SK-N-SH (cell line): ENCODE results near the gene GNG11. TPM values are rescaled to one million over a fixed set of nuclear protein-coding genes. Genes with fewer than 3 reads are reported as not detected.

Source experiments
- CTCF ChIA-PET: fragments of 300-600, 350-600 bp; formaldehyde crosslinking; extraction: SDS; loops from one replicate; lab custom pipeline; 2021; lab: Yijun Ruan, JAX
- POLR2A ChIA-PET: fragments of 350-600 bp; sonication (Branson Sonifier 250); formaldehyde crosslinking; extraction: SDS; loops from one replicate; lab custom pipeline; 2020; ENCODE audit warnings: antibody characterized with exemption, inconsistent platforms; lab: Yijun Ruan, JAX
- DNase-seq: peaks from one replicate; pipeline ENCODE4 v3.0.0; 2012
- H2AFZ ChIP-seq: fragments of 200-600 bp; sonication (generic); 2 replicates; pipeline ENCODE4 v1.8.1; 2016; ENCODE audit warnings: antibody characterized with exemption, mild to moderate bottlenecking, low read depth
- H3F3A ChIP-seq: fragments of 200-600 bp; sonication (generic); replicated peaks from 2 replicates; pipeline ENCODE3; 2016; ENCODE audit warnings: antibody characterized with exemption, mild to moderate bottlenecking; ENCODE audit not compliant: insufficient read depth
- H3K27ac ChIP-seq, 2 experiments: fragments of 200-500 bp in 1 of 2; fragments of 200-600 bp in 1 of 2; sonication (Bioruptor generic) in 1 of 2; sonication (generic), shearing (Covaris generic) in 1 of 2; 2 replicates each; pipeline versions ENCODE4 v1.5.1 to v1.6.1; 2014 to 2016; ENCODE audit warnings: low read depth in 2 of 2, inconsistent platforms in 1 of 2, low read length in 1 of 2, mild to moderate bottlenecking in 1 of 2, mixed read lengths in 1 of 2
- H3K27me3 ChIP-seq: fragments of 200-600 bp; sonication (generic), shearing (Covaris generic); 2 replicates; pipeline ENCODE4 v1.6.1; 2016; ENCODE audit warnings: mixed run types; ENCODE audit not compliant: insufficient read depth
- H3K36me3 ChIP-seq, 2 experiments: fragments of 200-500 bp in 1 of 2; fragments of 200-600 bp in 1 of 2; sonication (Bioruptor generic) in 1 of 2; sonication (generic) in 1 of 2; replicated peaks in 1 of 2; 2 replicates each; pipeline versions ENCODE3 to v1.5.1; 2014 to 2016; ENCODE audit warnings: low read length in 1 of 2, mild to moderate bottlenecking in 1 of 2; ENCODE audit not compliant: insufficient read depth in 2 of 2, control insufficient read depth in 1 of 2
- H3K4me1 ChIP-seq, 2 experiments: fragments of 200-500 bp in 1 of 2; fragments of 200-600 bp in 1 of 2; sonication (Bioruptor generic) in 1 of 2; sonication (generic), shearing (Covaris generic) in 1 of 2; 2 replicates each; pipeline versions ENCODE4 v1.5.1 to v1.6.1; 2014 to 2016; ENCODE audit warnings: low read depth in 1 of 2, low read length in 1 of 2, mixed run types in 1 of 2; ENCODE audit not compliant: insufficient read depth in 2 of 2, control insufficient read depth in 1 of 2
- H3K4me2 ChIP-seq: fragments of 200-600 bp; sonication (generic), shearing (Covaris generic); 2 replicates; pipeline ENCODE4 v1.6.1; 2017; ENCODE audit warnings: mixed run types
- H3K4me3 ChIP-seq, 2 experiments: fragments of 200-500 bp in 1 of 2; fragments of 200-600 bp in 1 of 2; sonication (Bioruptor generic) in 1 of 2; sonication (generic), shearing (Covaris generic) in 1 of 2; 2 replicates each; pipeline versions ENCODE4 v1.5.1 to v1.8.1; 2014 to 2016; ENCODE audit warnings: low read depth in 2 of 2, inconsistent platforms in 1 of 2, low read length in 1 of 2, mild to moderate bottlenecking in 1 of 2, mixed read lengths in 1 of 2, moderate library complexity in 1 of 2
- H3K79me2 ChIP-seq: fragments of 200-600 bp; sonication (generic); 2 replicates; pipeline ENCODE4 v1.8.1; 2017; ENCODE audit warnings: mild to moderate bottlenecking; ENCODE audit not compliant: insufficient read depth
- H3K9ac ChIP-seq: fragments of 200-600 bp; sonication (generic); 2 replicates; pipeline ENCODE4 v1.6.1; 2017; ENCODE audit warnings: mixed run types
- H3K9me2 ChIP-seq: fragments of 200-600 bp; sonication (generic); 2 replicates; pipeline ENCODE4 v1.6.1; 2017; ENCODE audit warnings: mixed run types
- H3K9me3 ChIP-seq: fragments of 200-600 bp; sonication (generic); 2 replicates; pipeline ENCODE4 v1.6.1; 2017; ENCODE audit warnings: mixed run types, mild to moderate bottlenecking, moderate library complexity
- H4K20me1 ChIP-seq: fragments of 200-600 bp; sonication (generic); 2 replicates; pipeline ENCODE4 v1.6.1; 2017; ENCODE audit warnings: mild to moderate bottlenecking, mixed run types; ENCODE audit not compliant: insufficient read depth
- ELF1 ChIP-seq: IDR thresholded peaks from 2 replicates; pipeline ENCODE4 v1.4.0; 2012
- EZH2phosphoT487 ChIP-seq: fragments of 200-600 bp; sonication (generic); IDR thresholded peaks from 2 replicates; pipeline ENCODE4 v1.6.1; 2017; ENCODE audit warnings: low read depth, mixed run types, mild to moderate bottlenecking, antibody characterized with exemption, moderate library complexity, borderline replicate concordance
- GABPA ChIP-seq: IDR thresholded peaks from 2 replicates; pipeline ENCODE4 v1.4.0; 2012; ENCODE audit warnings: low read depth, mild to moderate bottlenecking
- GATA2 ChIP-seq: sonication (generic); formaldehyde crosslinking; IDR thresholded peaks from 2 replicates; pipeline ENCODE4 v1.5.0; 2020; ENCODE audit warnings: mild to moderate bottlenecking, missing genetic modification reagents
- MEF2A ChIP-seq: IDR thresholded peaks from 2 replicates; pipeline ENCODE4 v1.4.0; 2012; ENCODE audit warnings: low read depth, borderline replicate concordance
- MXI1 ChIP-seq: IDR thresholded peaks from 2 replicates; pipeline ENCODE4 v1.6.1; 2012; ENCODE audit warnings: mild to moderate bottlenecking, low read depth, low read length, improper control_type of control experiment
- NFIC ChIP-seq: IDR thresholded peaks from 2 replicates; pipeline ENCODE4 v1.4.0; 2012; ENCODE audit warnings: borderline replicate concordance
- NRF1 ChIP-seq: IDR thresholded peaks from 2 replicates; pipeline ENCODE4 v1.6.1; 2012; ENCODE audit warnings: low read depth, mild to moderate bottlenecking, low read length
- POLR2AphosphoS5 ChIP-seq: IDR thresholded peaks from 2 replicates; pipeline ENCODE4 v1.6.1; 2012; ENCODE audit warnings: low read depth, low read length
- RXRA ChIP-seq: IDR thresholded peaks from 2 replicates; pipeline ENCODE4 v1.4.0; 2012; ENCODE audit warnings: low read depth, mild to moderate bottlenecking, borderline replicate concordance
- TCF12 ChIP-seq: IDR thresholded peaks from 2 replicates; pipeline ENCODE4 v1.4.0; 2012
- TEAD4 ChIP-seq: IDR thresholded peaks from 2 replicates; pipeline ENCODE4 v1.4.0; 2012; ENCODE audit warnings: mild to moderate bottlenecking, borderline replicate concordance; ENCODE audit not compliant: insufficient read depth
- whole genome bisulfite sequencing: methylation state at CpG from one replicate; pipeline ENCODE4 v1.1.6; 2017; ENCODE audit warnings: low lambda C conversion rate; 5-methylcytosine and 5-hydroxymethylcytosine counted together
- polyA plus RNA-seq, 3 experiments: library from polyadenylated mRNA; depleted of rRNA; stranded (reverse); fragments of >200 nt; gene quantifications; 2 replicates each; pipeline ENCODE4 v1.2.3, GENCODE V29; 2012
- TF ChIP-seq, protein P1 (sequence below): IDR thresholded peaks from 2 replicates; pipeline ENCODE4 v1.4.0; 2012; ENCODE audit warnings: low read depth, borderline replicate concordance
- TF ChIP-seq, protein P2 (sequence below): IDR thresholded peaks from 2 replicates; pipeline ENCODE4 v1.4.0; 2012; ENCODE audit warnings: low read depth, borderline replicate concordance
- TF ChIP-seq, protein P3 (sequence below): IDR thresholded peaks from 2 replicates; pipeline ENCODE4 v1.6.1; 2012; ENCODE audit warnings: mild to moderate bottlenecking, low read depth, low read length, moderate library complexity

Gene GNG11
- polyA plus RNA-seq, 1 of the 3 experiments (the other 2 are of a cell fraction), result 11.5 TPM

DNA sequence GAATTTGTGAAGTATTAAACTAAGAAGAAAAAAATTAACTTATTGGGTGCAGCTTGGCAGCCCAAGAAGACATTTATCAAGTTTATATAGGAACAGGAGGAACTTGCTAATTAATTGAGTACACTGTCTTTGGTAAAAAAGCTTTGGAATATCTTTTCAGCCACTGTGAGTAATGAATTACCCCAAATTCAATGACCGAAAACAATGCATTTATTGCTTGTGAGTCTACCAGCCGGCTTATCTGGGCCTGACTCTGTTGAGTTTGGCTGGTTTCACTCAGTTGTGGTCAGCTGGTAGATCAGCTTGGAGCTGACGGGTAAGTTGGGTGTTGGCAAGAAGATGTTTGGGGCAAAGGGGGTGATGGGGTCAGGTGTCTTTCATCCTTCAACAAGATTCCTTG is 11.6 kb downstream of the GNG11 start:
- peaks cover 4% of the 10 kb centered on the region for H3F3A ChIP-seq
- H3K9me3 ChIP-seq, result no peaks in the 10 kb centered on the region
- no peak for DNase-seq
- no peaks in the 10 kb centered on the region for H3K36me3 ChIP-seq
- no peaks in the 10 kb centered on the region for H3K79me2 ChIP-seq
- CTCF ChIA-PET, result interaction anchor here (0.7 kb wide), 1 partner anchor 154 kb away, joined by 3 read pairs; no protein-coding TSS in a partner anchor
- no peak overlapping the region for H2AFZ ChIP-seq
- no peak overlapping the region for H3K4me2 ChIP-seq
- no peaks in the 10 kb centered on the region for H4K20me1 ChIP-seq
- no peak overlapping the region for H3K27ac ChIP-seq
- H3K9ac ChIP-seq, result no peak overlapping the region
- TF ChIP-seq MEF2A (no peak), TEAD4 (no peak), TCF12 (no peak), NFIC (no peak), RXRA (no peak), GATA2 (CRISPR knock-in tag) (no peak), NRF1 (no peak), POLR2AphosphoS5 (no peak), EZH2phosphoT487 (no peak), GABPA (no peak), ELF1 (no peak), MXI1 (no peak)
- TF ChIP-seq, protein P1, sequence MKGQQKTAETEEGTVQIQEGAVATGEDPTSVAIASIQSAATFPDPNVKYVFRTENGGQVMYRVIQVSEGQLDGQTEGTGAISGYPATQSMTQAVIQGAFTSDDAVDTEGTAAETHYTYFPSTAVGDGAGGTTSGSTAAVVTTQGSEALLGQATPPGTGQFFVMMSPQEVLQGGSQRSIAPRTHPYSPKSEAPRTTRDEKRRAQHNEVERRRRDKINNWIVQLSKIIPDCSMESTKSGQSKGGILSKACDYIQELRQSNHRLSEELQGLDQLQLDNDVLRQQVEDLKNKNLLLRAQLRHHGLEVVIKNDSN, result no peak
- TF ChIP-seq, protein P2, sequence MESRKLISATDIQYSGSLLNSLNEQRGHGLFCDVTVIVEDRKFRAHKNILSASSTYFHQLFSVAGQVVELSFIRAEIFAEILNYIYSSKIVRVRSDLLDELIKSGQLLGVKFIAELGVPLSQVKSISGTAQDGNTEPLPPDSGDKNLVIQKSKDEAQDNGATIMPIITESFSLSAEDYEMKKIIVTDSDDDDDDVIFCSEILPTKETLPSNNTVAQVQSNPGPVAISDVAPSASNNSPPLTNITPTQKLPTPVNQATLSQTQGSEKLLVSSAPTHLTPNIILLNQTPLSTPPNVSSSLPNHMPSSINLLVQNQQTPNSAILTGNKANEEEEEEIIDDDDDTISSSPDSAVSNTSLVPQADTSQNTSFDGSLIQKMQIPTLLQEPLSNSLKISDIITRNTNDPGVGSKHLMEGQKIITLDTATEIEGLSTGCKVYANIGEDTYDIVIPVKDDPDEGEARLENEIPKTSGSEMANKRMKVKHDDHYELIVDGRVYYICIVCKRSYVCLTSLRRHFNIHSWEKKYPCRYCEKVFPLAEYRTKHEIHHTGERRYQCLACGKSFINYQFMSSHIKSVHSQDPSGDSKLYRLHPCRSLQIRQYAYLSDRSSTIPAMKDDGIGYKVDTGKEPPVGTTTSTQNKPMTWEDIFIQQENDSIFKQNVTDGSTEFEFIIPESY, result no peak
- TF ChIP-seq, protein P3, sequence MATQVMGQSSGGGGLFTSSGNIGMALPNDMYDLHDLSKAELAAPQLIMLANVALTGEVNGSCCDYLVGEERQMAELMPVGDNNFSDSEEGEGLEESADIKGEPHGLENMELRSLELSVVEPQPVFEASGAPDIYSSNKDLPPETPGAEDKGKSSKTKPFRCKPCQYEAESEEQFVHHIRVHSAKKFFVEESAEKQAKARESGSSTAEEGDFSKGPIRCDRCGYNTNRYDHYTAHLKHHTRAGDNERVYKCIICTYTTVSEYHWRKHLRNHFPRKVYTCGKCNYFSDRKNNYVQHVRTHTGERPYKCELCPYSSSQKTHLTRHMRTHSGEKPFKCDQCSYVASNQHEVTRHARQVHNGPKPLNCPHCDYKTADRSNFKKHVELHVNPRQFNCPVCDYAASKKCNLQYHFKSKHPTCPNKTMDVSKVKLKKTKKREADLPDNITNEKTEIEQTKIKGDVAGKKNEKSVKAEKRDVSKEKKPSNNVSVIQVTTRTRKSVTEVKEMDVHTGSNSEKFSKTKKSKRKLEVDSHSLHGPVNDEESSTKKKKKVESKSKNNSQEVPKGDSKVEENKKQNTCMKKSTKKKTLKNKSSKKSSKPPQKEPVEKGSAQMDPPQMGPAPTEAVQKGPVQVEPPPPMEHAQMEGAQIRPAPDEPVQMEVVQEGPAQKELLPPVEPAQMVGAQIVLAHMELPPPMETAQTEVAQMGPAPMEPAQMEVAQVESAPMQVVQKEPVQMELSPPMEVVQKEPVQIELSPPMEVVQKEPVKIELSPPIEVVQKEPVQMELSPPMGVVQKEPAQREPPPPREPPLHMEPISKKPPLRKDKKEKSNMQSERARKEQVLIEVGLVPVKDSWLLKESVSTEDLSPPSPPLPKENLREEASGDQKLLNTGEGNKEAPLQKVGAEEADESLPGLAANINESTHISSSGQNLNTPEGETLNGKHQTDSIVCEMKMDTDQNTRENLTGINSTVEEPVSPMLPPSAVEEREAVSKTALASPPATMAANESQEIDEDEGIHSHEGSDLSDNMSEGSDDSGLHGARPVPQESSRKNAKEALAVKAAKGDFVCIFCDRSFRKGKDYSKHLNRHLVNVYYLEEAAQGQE, result no peak
- POLR2A ChIA-PET, result no interaction called here
- H3K9me2 ChIP-seq, result no peaks in the 10 kb centered on the region
- 92% methylated on average over 3 of the region's 3 CpGs for WGBS
- peaks cover 0 to 3% of the 10 kb centered on the region in 2 experiments; a peak in 2 of 4 replicates for H3K4me1 ChIP-seq
- H3K27me3 ChIP-seq, result no peaks in the 10 kb centered on the region
- no peak overlapping the region for H3K4me3 ChIP-seq
